H1 (cell line): ENCODE measurements around the gene IL13. TPM values are rescaled to one million over a fixed set of nuclear protein-coding genes. Genes with fewer than 3 reads are reported as not detected.

ENCODE experiments used
- CTCF ChIA-PET: fragments of 300-600 bp; sonication (Branson Sonifier 250); formaldehyde crosslinking; loops from one replicate; lab custom pipeline; 2021; ENCODE audit not compliant: partially characterized antibody; lab: Charles Lee
- POLR2A ChIA-PET: fragments of 300-600 bp; sonication (Branson Sonifier 250); formaldehyde crosslinking; loops from one replicate; lab custom pipeline; 2021; ENCODE audit warnings: inconsistent platforms; ENCODE audit not compliant: partially characterized antibody; lab: Charles Lee
- DNase-seq, 2 experiments: peaks; one replicate each; pipeline versions ENCODE4 v3.0.0 to v3.0.0-alpha.2; 2010 to 2022; ENCODE audit warnings: low spot score in 2 of 2, low read depth in 1 of 2, mixed read lengths in 1 of 2
- FAIRE-seq: peaks from 2 replicates; lab custom pipeline; 2011; peaks lifted over from hg19 to GRCh38; lab: Jason Lieb, UNC
- H2AFZ ChIP-seq: 2 replicates; pipeline ENCODE4 v1.8.1; 2012; ENCODE audit warnings: low read length, inconsistent platforms
- H2AK5ac ChIP-seq: 2 replicates; pipeline ENCODE4 v1.6.1; 2013; ENCODE audit warnings: low read depth, low read length
- H2BK120ac ChIP-seq: replicated peaks from 2 replicates; pipeline ENCODE3; 2013; ENCODE audit warnings: low read depth, low read length, inconsistent platforms
- H2BK12ac ChIP-seq: 2 replicates; pipeline ENCODE4 v1.6.1; 2013; ENCODE audit warnings: low read depth, low read length
- H2BK15ac ChIP-seq: 2 replicates; pipeline ENCODE4 v1.6.1; 2013; ENCODE audit warnings: low read length
- H2BK20ac ChIP-seq: 2 replicates; pipeline ENCODE4 v1.6.1; 2013; ENCODE audit warnings: low read length
- H2BK5ac ChIP-seq: 2 replicates; pipeline ENCODE4 v1.6.1; 2013; ENCODE audit warnings: low read depth, low read length
- H3K14ac ChIP-seq: 2 replicates; pipeline ENCODE4 v1.6.1; 2013; ENCODE audit warnings: inconsistent platforms; ENCODE audit not compliant: insufficient read length
- H3K18ac ChIP-seq: 2 replicates; pipeline ENCODE4 v1.6.1; 2013; ENCODE audit warnings: low read length; ENCODE audit errors: extremely low read depth
- H3K23ac ChIP-seq: 2 replicates; pipeline ENCODE4 v1.6.1; 2013; ENCODE audit warnings: inconsistent platforms; ENCODE audit not compliant: insufficient read length
- H3K23me2 ChIP-seq: 2 replicates; pipeline ENCODE4 v1.6.1; 2013; ENCODE audit warnings: low read depth, low read length
- H3K27ac ChIP-seq: 2 replicates; pipeline ENCODE4 v1.6.1; 2011; ENCODE audit warnings: low read depth, low read length, inconsistent platforms
- H3K27me3 ChIP-seq, 4 experiments: replicated peaks in 1 of 4; 1 replicate in 1 of 4; 2 replicates in 3 of 4; pipeline versions ENCODE4 v1.6.1 to v1.8.1; 2011 to 2013; ENCODE audit warnings: low read length in 3 of 4, mild to moderate bottlenecking in 3 of 4, inconsistent platforms in 2 of 4, mixed read lengths in 2 of 4, moderate library complexity in 1 of 4; ENCODE audit not compliant: control insufficient read depth in 3 of 4, insufficient read depth in 3 of 4; ENCODE audit errors: extremely low read depth in 1 of 4
- H3K36me3 ChIP-seq, 4 experiments: 2 replicates each; pipeline versions ENCODE4 v1.6.1 to v1.8.1; 2011 to 2013; ENCODE audit warnings: mild to moderate bottlenecking in 4 of 4, low read length in 3 of 4, moderate library complexity in 2 of 4, control low read depth in 1 of 4, inconsistent platforms in 1 of 4; ENCODE audit not compliant: insufficient read depth in 4 of 4, control insufficient read depth in 2 of 4
- H3K4ac ChIP-seq: replicated peaks from 2 replicates; pipeline ENCODE3; 2013; ENCODE audit warnings: low read length, low read depth, mixed read lengths, inconsistent platforms; ENCODE audit not compliant: insufficient read length
- H3K4me1 ChIP-seq, 4 experiments: replicated peaks in 1 of 4; 1 replicate in 1 of 4; 2 replicates in 3 of 4; pipeline versions ENCODE4 v1.6.1 to v1.8.1; 2011 to 2013; ENCODE audit warnings: low read length in 3 of 4, inconsistent platforms in 2 of 4, mixed read lengths in 1 of 4; ENCODE audit not compliant: insufficient read depth in 4 of 4, control insufficient read depth in 3 of 4
- H3K4me2 ChIP-seq, 2 experiments: 2 replicates each; pipeline versions ENCODE4 v1.6.1 to v1.8.1; 2011 to 2013; ENCODE audit warnings: low read depth in 2 of 2, low read length in 2 of 2, control low read depth in 1 of 2, inconsistent platforms in 1 of 2, mild to moderate bottlenecking in 1 of 2; ENCODE audit not compliant: insufficient read depth in 1 of 2
- H3K4me3 ChIP-seq, 4 experiments: fragments of 200-600, 300-600 bp in 1 of 4; sonication (generic), shearing (Covaris generic), sonication (Bioruptor Twin) in 1 of 4; 2 replicates each; pipeline versions ENCODE4 v1.5.1 to v1.8.1; 2011 to 2016; ENCODE audit warnings: low read length in 4 of 4, low read depth in 3 of 4, control low read depth in 2 of 4, inconsistent platforms in 2 of 4, mild to moderate bottlenecking in 2 of 4, mixed read lengths in 1 of 4, moderate library complexity in 1 of 4; ENCODE audit not compliant: insufficient read depth in 2 of 4; ENCODE audit errors: extremely low read depth in 1 of 4
- H3K56ac ChIP-seq: replicated peaks from 2 replicates; pipeline ENCODE3; 2013; ENCODE audit warnings: low read depth, mild to moderate bottlenecking, mixed read lengths, low read length, inconsistent platforms; ENCODE audit not compliant: insufficient read length
- H3K79me1 ChIP-seq: 2 replicates; pipeline ENCODE4 v1.6.1; 2013; ENCODE audit warnings: low read depth, low read length, control low read depth
- H3K79me2 ChIP-seq, 2 experiments: 2 replicates each; pipeline versions ENCODE4 v1.6.1 to v1.8.1; 2012 to 2013; ENCODE audit warnings: low read length in 2 of 2, mild to moderate bottlenecking in 2 of 2, inconsistent platforms in 1 of 2; ENCODE audit not compliant: insufficient read depth in 2 of 2, control insufficient read depth in 1 of 2
- H3K9ac ChIP-seq, 4 experiments: replicated peaks in 1 of 4; 1 replicate in 1 of 4; 2 replicates in 3 of 4; pipeline versions ENCODE4 v1.6.1 to v1.8.1; 2011 to 2013; ENCODE audit warnings: low read depth in 3 of 4, low read length in 3 of 4, control low read depth in 2 of 4, mild to moderate bottlenecking in 2 of 4, moderate library complexity in 2 of 4, inconsistent platforms in 1 of 4; ENCODE audit errors: extremely low read depth in 1 of 4
- H3K9me3 ChIP-seq, 2 experiments: 2 replicates each; pipeline versions ENCODE4 v1.6.1 to v1.8.1; 2012 to 2013; ENCODE audit warnings: mild to moderate bottlenecking in 2 of 2, moderate library complexity in 2 of 2, control low read depth in 1 of 2, inconsistent platforms in 1 of 2, low read depth in 1 of 2, low read length in 1 of 2, mixed read lengths in 1 of 2; ENCODE audit not compliant: insufficient read depth in 2 of 2
- H4K20me1 ChIP-seq, 2 experiments: replicated peaks in 1 of 2; 2 replicates each; pipeline versions ENCODE3 to v1.8.1; 2011 to 2013; ENCODE audit warnings: inconsistent platforms in 2 of 2, low read length in 2 of 2, mild to moderate bottlenecking in 1 of 2; ENCODE audit not compliant: insufficient read depth in 2 of 2, control insufficient read depth in 1 of 2
- H4K5ac ChIP-seq: 2 replicates; pipeline ENCODE4 v1.6.1; 2013; ENCODE audit warnings: low read length, low read depth, mixed read lengths, inconsistent platforms; ENCODE audit not compliant: insufficient read length
- H4K8ac ChIP-seq: 2 replicates; pipeline ENCODE4 v1.8.0; 2013; ENCODE audit warnings: mild to moderate bottlenecking, moderate library complexity, low read length, inconsistent platforms; ENCODE audit not compliant: insufficient read depth; ENCODE audit errors: extremely low read depth
- H4K91ac ChIP-seq: replicated peaks from 2 replicates; pipeline ENCODE3; 2013; ENCODE audit warnings: low read length, mixed read lengths, inconsistent platforms; ENCODE audit not compliant: insufficient read length
- ASH2L ChIP-seq: fragments of 200-600, 300-600 bp; sonication (generic); IDR thresholded peaks from one replicate; pipeline ENCODE4 v1.7.1; 2017; ENCODE audit warnings: low read length
- BACH1 ChIP-seq: IDR thresholded peaks from 2 replicates; pipeline ENCODE4 v1.6.1; 2012; ENCODE audit warnings: low read length, improper control_type of control experiment
- HDAC6 ChIP-seq: IDR thresholded peaks from one replicate; pipeline ENCODE4 v1.7.1; 2012; ENCODE audit warnings: low read depth, mild to moderate bottlenecking, inconsistent platforms, low read length, moderate library complexity
- KDM4A ChIP-seq: IDR thresholded peaks from one replicate; pipeline ENCODE4 v1.7.1; 2012; ENCODE audit warnings: low read depth, mild to moderate bottlenecking, moderate library complexity, low read length, inconsistent platforms; ENCODE audit not compliant: severe bottlenecking
- KDM5A ChIP-seq: fragments of 200-600 bp; IDR thresholded peaks from 2 replicates; pipeline ENCODE4 v1.7.1; 2012; ENCODE audit warnings: mild to moderate bottlenecking, low read length, inconsistent platforms, mixed read lengths
- MAFK ChIP-seq: IDR thresholded peaks from 2 replicates; pipeline ENCODE4 v1.6.1; 2012; ENCODE audit warnings: low read depth, mild to moderate bottlenecking, improper control_type of control experiment, low read length
- RBBP5 ChIP-seq: IDR thresholded peaks from 2 replicates; pipeline ENCODE4 v1.7.1; 2012; ENCODE audit warnings: low read depth, mild to moderate bottlenecking, inconsistent platforms, low read length, moderate library complexity, borderline replicate concordance
- RXRA ChIP-seq: IDR thresholded peaks from 2 replicates; pipeline ENCODE4 v1.6.1; 2011; ENCODE audit warnings: low read depth, mild to moderate bottlenecking, low read length, moderate library complexity; ENCODE audit not compliant: insufficient read depth
- WGBS, 2 experiments: shearing (Covaris generic) in 1 of 2; methylation state at CpG; one replicate each; pipeline versions ENCODE4 v1.1.6 to v1.1.7; 2013 to 2015; ENCODE audit warnings: low lambda C conversion rate in 2 of 2, mixed read lengths in 2 of 2, inconsistent platforms in 1 of 2, low coverage in 1 of 2, missing lambda C conversion rate in 1 of 2; ENCODE audit not compliant: insufficient replicate concordance in 2 of 2, insufficient coverage in 1 of 2, insufficient read length in 1 of 2; ENCODE audit errors: extremely low coverage in 1 of 2, missing lambda C conversion rate in 1 of 2; 5-methylcytosine and 5-hydroxymethylcytosine counted together
- polyA plus RNA-seq, 7 experiments: library from polyadenylated mRNA; depleted of rRNA in 3 of 7; stranded (reverse) in 5 of 7; unstranded in 2 of 7; fragments of >200 nt in 5 of 7; fragments of 200-250 nt in 2 of 7; gene quantifications; 1 replicate in 5 of 7; 2 replicates in 1 of 7; 4 replicates in 1 of 7; pipeline versions ENCODE4 v1.2.1 to v1.2.3, GENCODE V29; 2011 to 2013; ENCODE audit warnings: missing spikeins in 2 of 7, mixed read lengths in 2 of 7
- total RNA-seq: library from RNA; stranded (reverse); fragmentation: NEBNext Ultra II Directional; extraction: Animal tissue kit (Norgen Biotek cat#: 25700); gene quantifications from 2 replicates; pipeline ENCODE4 v1.2.1, GENCODE V29; 2021
- TF ChIP-seq, protein P1 (sequence below): IDR thresholded peaks from 2 replicates; pipeline ENCODE4 v1.6.1; 2012; ENCODE audit warnings: inconsistent platforms
- TF ChIP-seq, protein P2 (sequence below): IDR thresholded peaks from 2 replicates; pipeline ENCODE4 v1.6.1; 2012; ENCODE audit warnings: inconsistent platforms

The IL13 gene
- total and polyA plus RNA-seq, 2 of the 8 experiments (the other 6 are each of a cell fraction or from before 2014, with no cell fraction given): not detected

DNA sequence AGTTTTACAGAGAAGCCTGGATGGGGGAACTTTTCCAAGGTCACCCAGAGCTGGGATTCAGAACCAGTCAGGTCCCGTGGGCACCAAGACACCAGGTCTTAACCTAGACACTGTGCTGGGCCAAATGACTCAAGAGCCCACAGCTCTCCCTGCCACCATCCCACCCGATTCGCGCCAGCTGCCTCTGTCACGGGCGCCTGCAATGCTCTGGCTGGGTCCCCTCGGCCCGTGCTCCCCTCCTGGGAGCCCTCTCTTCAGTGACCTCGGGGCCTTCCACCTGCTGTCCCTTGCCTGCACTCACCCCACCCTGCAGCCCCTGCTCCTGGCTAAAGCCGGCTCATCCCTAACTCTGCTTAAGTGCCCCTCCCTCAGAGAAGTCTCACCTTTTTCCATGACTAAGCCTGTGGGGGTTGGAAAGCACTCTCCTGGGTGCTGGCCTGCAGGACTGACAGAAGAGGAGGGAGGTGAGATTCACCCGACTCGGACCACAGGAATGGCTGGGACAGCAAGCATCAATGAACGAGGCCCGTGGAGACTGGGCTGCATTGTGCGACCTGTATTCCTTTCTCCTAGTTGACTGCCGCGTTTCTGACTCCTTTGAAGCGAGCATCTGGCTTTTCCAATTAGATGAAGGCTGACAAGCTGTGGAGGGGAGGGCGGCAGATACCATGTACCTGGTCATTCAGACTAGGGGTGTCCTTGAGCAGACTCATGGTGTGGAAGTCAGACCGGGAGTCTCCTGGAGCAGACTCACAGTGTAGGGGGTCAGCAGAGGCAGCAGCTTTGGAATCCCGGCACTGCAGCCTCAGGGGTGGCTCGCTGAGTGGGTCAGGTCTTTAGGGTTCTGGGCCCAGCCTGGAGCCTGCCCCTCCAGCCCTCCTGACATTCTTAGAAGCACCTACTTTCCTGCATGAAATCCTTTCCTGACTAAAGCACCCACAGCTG is 10.1 kb downstream of the IL13 start:
- H2AFZ ChIP-seq: 0 out of 2 replicates have a peak overlapping the region, but pooled peaks have one; percentile 23
- 87% methylated on average over 22 of the region's 22 CpGs; no CpG with 5 or more reads in 1 of the 2 experiments for whole genome bisulfite sequencing, 2 experiments
- TF ChIP-seq, protein P1, sequence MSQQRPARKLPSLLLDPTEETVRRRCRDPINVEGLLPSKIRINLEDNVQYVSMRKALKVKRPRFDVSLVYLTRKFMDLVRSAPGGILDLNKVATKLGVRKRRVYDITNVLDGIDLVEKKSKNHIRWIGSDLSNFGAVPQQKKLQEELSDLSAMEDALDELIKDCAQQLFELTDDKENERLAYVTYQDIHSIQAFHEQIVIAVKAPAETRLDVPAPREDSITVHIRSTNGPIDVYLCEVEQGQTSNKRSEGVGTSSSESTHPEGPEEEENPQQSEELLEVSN: no peak
- TF ChIP-seq BACH1 (no peak), RXRA (no peak), ASH2L (no peak), RBBP5 (no peak), KDM4A (no peak), KDM5A (no peak), MAFK (no peak), HDAC6 (no peak)
- TF ChIP-seq, protein P2, sequence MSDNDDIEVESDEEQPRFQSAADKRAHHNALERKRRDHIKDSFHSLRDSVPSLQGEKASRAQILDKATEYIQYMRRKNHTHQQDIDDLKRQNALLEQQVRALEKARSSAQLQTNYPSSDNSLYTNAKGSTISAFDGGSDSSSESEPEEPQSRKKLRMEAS: no peak

More for the DNA sequence above, 10.1 kb downstream of the IL13 start:
- Histone ChIP-seq H3K4me2 (no peak overlapping the region), H3K23ac (no peak overlapping the region), H3K4ac (no peak overlapping the region), H2BK20ac (no peak overlapping the region), H3K79me2 (no peaks in the 10 kb centered on the region), H3K79me1 (no peaks in the 10 kb centered on the region), H2BK12ac (no peak overlapping the region), H3K9me3 (0 out of 4 replicates have a peak, but pooled peaks cover 0 to 3% of the 10 kb centered on the region in 2 experiments), H3K27ac (no peak overlapping the region), H3K23me2 (no peaks in the 10 kb centered on the region), H3K14ac (no peak overlapping the region), H2BK15ac (no peak overlapping the region), H4K8ac (no peak overlapping the region), H3K4me3 (no peak overlapping the region), H2AK5ac (no peak overlapping the region), H4K91ac (no peak overlapping the region), H3K4me1 (peaks cover 0 to 3% (median 0%) of the 10 kb centered on the region in 4 experiments; a peak in 1 of 7 replicates), H3K56ac (no peak overlapping the region), H3K9ac (no peak overlapping the region), H2BK5ac (no peak overlapping the region), H3K36me3 (no peaks in the 10 kb centered on the region), H2BK120ac (no peak overlapping the region), H4K5ac (no peak overlapping the region), H3K27me3 (no peaks in the 10 kb centered on the region; a peak in 1 of 7 replicates), H4K20me1 (no peaks in the 10 kb centered on the region), H3K18ac (no peak overlapping the region)
- DNase-seq: no peak
- no peak for FAIRE-seq
- ChIA-PET CTCF (interaction anchor here (0.9 to 2.2 kb wide), 3 partner anchors 9 to 87 kb away, joined by 3 to 8 read pairs (median 6); no protein-coding TSS in a partner anchor), POLR2A (interaction anchor here (0.6 to 1.3 kb wide), 2 partner anchors 9 to 17 kb away, joined by 3 read pairs; no protein-coding TSS in a partner anchor)
